Stimulated activated CD4-positive, alpha-beta T cell treated with anti-CD3 and anti-CD28 coated beads, Interleukin-1b, Interleukin-23, amount 100 ng/mL, for 4 hours (primary cell): ENCODE results near the gene TMEFF1.

ENCODE experiments used
- DNase-seq, 2 donors: peaks; one replicate each; pipeline ENCODE4 v3.0.0-alpha.2; 2020; ENCODE audit warnings: low read depth in 2 of 2

The TMEFF1 gene

DNA sequence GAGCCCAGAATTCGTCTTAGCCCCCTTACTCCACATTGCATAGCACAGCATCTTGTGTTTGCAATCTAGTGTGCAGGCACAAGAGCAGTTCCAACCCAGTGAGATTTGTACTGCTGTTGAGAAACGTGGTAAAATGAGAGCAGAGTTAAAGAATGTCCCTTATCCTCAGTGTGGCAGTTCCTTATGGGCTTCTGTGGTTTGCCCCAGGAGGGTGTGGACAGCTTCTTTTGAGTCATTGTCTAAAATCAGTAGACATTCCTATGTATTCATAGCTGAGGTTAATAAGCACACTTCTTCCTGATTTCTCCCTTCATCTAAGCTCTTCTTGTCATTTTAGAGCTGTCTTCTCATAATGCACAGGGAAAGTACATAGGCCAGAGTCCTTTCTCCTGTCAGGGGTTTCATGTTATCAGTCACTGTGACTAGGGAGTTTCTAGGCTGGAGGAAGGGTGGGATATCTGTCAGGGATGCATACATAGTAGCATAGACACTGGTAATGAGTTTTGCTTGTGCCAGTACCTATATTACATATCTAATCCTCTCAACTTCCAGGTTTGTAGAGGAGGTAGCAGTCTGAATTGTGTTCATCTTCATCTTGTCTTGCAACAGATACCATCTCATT, 102.9 kb downstream of the TMEFF1 start:
- no peak for DNase-seq

DNA sequence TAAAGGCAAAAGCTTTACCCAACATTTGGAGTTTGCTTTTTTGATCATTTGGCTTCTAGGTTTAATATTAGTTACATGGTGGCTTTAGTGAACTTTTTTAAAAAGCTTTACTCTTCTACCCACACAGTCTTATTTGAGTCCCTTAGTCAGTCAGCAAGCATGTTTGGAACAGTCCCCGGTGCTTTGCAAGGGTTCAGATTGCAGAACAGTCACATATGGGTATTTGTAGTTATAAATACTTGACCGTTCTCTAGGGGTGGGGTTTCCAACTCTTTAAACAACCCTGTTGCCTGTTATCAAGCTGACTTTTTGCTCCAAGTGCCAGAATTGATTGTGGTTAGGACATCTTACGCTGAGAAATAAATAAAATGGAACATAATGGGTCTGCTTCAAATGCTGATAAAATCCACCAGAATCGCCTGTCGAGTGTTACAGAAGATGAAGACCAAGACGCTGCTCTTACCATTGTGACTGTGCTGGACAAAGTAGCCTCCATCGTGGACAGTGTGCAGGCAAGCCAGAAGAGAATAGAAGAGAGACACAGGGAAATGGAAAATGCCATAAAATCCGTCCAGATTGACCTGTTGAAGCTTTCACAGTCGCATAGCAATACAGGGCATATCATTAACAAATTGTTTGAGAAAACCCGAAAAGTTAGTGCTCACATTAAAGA, 105.0 kb downstream of the TMEFF1 start, which contains the start of gene CAVIN4:
CAVIN4 (plus strand) TSS at position 304 of the 673 bp plus-strand sequence; CDS start at position 369, 65 bp downstream.
- DNase-seq, result no peak

DNA sequence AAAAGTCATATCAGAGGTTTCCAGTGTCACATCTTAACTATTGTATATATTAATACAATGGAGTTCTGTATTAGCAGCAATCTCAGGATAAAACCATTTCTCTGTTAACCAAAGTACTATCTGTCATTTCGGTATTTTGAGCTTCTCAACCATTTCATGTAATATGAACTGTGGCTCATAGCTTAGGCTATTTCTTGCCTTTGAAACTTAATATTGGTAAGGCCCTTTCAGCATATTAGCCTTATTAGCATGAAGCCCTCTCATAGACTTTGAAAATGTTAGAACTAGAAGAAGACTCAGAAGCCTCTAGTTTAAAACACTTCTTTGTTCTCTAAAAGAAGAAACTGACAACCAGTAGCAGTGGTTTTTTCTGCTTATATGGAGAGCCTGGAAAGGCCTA, 105.7 kb downstream of the TMEFF1 start:
- DNase-seq, result no peak

GRCh38 chr9:100579665-100580064, 106.7 kb downstream of the TMEFF1 start:
- no peak for DNase-seq

- DNase-seq, result no peak
Measured at GRCh38 chr9:100580257-100580656, 107.3 kb downstream of the TMEFF1 start.

DNA sequence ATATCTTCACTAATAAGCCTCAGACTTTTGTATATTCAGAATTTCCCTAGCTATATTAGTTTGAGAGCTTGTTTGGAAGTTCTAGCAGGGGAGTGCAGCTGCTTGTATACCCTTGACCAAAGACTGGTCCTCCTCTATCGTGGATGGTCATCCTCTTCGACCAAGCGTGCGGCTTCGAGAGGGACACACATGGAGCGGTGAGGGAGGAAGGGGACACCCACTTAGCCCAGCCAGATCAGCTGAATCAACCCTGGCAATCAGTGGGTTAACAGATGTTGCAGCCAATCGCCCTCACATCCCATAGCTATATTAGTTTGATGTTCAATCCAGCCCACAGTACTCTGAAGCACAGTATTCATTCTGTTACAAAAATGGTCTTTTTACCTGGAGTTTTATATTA, 108.1 kb downstream of the TMEFF1 start:
- no peak for DNase-seq

- DNase-seq, result no peak
Measured at GRCh38 chr9:100581661-100582060, 108.7 kb downstream of the TMEFF1 start.

DNA sequence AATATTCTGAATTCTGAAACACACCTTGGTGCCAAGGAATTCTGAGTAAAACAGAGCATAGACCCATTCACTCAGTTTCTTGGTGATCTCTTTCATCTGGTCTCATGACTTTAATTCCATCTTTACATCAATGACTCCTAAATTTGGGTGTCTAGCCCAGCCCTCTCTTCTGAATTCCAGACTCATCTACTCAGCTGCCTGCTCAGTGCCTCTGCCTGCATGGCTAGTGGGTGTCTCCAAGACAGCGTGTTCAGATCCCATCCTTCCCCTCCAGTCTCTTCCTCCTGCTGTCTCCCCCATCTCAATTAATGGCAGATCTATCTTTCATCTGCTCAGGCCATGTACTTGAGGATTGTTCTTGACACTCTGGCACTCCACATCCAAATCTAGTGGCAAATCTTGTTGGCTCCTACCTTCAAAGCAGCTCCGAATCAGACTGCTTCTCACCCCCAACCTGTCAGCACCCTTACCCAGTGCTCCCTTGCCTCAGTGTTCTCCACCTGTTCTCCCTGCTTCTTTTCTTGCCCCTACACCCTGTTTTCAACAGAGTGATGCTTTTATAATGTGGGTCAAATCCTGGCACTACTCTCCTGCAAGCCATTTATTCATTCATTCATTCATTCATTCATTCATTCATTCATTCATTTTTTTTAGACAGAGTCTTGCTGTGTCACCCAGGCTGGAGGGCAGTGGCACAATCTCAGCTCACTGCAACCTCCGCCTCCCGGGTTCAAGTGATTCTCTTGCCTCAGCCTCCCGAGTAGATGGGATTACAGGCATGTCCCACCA, 110.3 kb downstream of the TMEFF1 start:
- DNase-seq, result no peak

- DNase-seq, result no peak
Measured at GRCh38 chr9:100584951-100585350, 112.0 kb downstream of the TMEFF1 start.

DNA sequence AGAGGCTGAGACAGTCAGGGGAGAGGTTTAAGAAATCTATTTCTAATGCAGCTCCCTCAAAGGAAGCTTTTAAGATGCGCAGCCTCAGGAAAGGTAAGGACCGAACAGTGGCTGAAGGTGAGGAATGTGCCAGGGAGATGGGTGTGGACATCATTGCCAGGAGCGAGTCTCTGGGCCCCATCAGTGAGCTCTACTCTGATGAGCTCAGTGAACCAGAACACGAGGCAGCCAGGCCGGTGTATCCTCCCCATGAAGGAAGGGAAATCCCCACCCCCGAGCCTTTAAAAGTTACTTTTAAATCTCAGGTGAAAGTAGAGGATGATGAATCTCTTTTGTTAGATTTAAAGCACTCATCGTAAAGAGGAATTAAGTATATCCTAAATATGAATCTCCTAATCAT, 113.1 kb downstream of the TMEFF1 start:
- no peak for DNase-seq

DNA sequence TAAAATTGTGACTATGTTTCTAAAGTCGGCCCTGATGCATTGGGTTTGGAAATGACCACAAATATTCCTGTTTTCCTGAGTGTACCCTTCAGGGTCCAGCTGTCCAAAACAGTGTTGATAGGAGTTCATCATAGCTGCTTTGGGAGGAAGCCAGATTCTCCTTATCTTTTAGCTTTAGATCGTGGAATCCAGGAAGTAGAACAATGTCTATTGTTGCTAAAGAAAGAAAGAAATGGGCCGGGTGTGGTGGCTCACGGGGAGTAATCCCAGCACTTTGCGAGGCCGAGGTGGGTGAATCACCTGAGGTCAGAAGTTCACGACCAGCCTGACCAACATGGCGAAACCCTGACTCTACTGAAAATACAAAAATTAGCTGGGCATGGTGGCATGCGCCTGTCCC, 114.4 kb downstream of the TMEFF1 start:
- DNase-seq, result no peak

GRCh38 chr9:100589582-100589981, 116.6 kb downstream of the TMEFF1 start:
- no peak for DNase-seq

GRCh38 chr9:100590481-100590880, 117.5 kb downstream of the TMEFF1 start:
- no peak for DNase-seq

GRCh38 chr9:100591139-100591538, 118.2 kb downstream of the TMEFF1 start:
- DNase-seq, result no peak

DNA sequence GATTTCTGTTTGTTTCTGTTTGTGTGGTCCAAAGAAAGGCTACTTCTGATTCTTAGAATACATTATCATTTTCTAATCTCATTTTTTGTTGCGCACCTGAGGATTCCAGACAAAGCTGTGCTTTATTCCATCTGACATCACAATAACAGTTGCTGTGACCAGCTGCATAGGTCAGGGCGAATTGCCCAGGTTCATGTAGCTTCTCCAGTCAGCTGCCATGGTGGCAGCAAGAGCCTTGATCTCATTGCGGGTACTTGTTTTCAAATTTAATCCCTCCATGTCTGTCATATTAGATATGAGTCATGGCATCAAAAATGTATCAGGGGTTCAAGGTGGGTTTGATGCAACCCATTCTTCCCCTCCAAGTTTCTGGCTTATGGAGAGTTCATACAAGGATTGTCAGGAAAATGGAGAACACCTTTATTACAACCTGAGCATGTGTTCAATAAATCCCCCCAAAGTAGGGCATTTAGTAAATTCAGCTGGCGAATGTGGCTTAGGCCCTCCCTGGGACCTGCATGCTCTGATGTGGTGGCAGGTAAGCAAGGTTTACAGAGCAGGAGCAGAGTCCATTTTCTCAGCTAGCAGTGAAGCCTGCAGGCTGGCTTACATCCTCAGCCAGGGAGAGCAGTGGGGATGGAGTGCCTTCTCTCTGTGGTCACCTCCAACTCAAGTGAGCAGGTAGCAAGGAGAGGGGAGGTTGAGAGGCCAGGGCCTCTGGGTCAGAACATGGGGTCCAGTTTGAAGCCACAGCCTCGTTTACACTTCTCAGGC, 118.9 kb downstream of the TMEFF1 start:
- no peak for DNase-seq

DNA sequence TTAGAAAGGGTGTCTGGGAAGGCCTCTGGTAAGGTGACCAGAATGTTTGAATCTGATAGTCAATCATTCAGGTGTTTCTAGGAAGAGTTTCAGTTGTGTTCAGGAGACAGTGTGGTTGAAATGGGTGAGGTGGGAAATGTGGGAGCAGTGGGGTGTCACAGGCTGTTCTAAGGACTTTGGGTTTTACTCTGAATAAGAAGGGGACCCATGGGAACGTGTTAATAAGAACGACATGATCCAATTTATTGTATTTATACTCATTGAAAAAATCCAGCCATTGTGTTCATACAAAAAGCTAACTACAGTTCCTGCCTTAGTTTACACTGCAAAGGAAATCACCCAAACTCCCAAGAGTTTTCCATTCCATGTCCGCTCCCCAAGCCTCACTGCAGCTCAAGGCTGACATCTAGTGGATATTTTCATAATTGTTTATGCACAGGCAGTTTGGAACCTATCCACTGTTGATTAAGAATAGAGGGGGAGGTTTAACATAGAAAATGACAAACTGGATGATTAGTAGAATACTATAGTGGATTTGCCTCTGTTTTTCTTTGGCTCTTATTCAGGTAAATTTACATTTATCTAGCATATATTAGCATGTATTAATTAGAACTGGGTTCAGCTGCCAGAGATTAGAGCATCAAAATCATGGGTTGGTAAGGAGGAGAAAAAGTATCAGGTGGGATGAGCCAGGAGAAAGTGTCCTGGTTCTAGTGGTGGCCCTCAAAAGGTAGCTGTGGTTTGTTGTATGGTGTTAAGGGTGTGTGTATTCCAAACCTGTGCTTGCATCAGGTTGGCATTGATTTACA, 122.6 kb downstream of the TMEFF1 start:
- DNase-seq, result peak in 1 of 2 donors; percentile 20

DNA sequence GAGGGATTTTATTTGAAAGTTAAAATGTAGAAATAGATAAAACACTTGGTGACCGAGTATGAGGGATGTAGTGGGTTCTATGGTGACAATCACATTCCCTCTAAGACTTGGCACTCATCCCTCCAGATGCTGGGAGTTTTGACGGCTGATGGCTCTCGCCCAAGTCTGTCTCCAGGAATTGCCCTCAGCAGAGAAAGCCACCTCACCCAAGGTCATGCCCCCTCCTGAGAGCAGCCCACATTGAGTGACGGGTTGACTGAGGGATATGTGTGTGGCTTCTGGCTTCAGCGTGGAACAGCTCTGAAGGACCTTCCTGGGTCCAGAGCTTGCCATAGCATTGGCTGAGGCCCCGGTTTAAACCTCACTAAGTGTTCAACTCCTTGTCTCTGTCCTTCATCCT, 124.3 kb downstream of the TMEFF1 start:
- DNase-seq, result no peak

DNA sequence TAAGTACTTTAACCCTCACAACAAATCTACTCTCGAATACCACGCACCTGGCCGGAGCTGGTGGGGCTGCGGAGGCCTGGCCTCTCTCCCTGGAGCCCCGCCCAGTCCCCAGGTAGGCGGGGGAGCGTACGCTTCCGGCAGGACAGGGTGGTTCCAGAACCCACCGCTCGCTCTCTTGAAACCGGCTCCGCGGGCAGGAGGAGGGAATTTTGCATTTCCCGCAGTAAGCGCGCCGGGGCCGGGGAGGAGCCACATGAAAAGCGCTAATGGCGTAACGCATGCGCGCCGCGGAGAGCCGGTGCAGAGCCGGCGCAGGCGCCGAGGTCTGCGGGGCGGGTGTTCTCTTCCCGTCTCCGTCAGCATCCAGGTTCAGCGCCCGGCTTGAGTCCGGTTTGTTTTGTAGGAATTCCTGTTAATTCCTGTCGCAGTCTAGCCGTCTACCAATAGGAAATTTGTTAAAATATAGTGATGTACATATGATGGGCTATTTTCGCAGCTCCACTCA, 125.7 kb downstream of the TMEFF1 start:
- DNase-seq, result peak; percentile 67 to 79

DNA sequence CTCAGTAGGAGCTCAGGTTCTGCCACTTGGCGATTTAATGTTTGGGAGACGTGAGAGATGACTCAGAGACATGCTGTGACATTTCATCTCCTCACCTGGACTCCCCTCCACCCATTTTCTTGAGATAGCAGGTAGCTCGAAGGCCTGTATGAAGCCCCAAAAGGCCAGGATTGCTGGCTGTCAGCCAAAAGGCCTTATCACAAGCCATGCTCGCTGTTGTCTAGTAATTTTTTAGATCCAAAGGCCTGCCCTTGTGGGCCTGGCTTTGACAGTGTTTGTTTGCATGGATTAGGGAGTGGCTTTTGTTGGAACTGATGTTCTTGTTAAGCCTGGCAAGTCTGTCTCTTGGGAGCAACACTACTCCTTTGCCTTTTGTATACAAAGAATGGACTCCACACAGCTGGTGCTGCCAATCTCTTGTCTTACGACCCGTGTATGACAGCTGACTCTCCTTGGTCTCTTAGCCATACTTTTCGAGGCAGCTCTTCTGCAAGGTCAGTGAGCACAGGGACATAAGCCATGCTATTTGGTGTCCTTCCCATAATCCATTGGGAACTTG, 127.7 kb downstream of the TMEFF1 start:
- DNase-seq, result no peak

DNA sequence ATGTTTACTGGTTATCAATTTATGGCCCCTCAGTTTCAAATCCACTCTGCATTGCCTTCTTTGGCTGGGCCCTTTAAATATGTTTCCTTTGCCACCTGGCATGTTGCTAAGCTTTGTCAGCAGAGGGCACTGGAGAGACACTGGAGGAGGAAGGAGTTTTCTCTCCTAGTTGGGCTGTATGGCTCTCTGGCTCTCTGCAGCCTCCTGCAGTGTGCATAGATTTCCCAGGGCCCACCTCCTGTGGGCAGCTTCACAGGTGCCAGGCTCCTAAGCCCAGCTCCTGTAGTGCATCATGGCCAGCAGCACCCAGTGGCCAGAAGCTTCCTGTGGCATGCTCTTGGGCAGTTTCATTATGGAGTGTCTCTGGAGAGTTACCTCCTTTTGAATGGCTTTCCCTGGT, 128.3 kb downstream of the TMEFF1 start:
- DNase-seq, result peak in 1 of 2 donors; percentile 5

- DNase-seq, result no peak
Measured at GRCh38 chr9:100602342-100602801, 129.4 kb downstream of the TMEFF1 start.
